ENCODE measurements around the gene SYCP1.

SYCP1 gene

DNA sequence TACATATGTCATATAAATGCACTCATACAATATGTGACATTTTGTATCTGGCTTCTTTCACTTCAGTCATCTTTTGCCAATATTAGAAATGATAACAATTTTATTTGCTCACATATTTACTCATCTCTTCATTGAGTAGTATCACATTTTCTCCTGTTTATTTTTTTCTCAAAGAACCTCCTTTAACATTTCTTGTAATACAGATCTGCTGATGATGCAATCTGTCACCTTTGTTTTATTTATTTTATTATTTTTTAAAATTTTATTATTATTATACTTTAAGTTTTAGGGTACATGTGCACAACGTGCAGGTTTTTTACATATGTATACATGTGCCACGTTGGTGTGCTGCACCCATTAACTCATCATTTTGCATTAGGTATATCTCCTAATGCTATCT is 159.1 kb downstream of the SYCP1 start:
- TF ChIP-seq, protein P1, sequence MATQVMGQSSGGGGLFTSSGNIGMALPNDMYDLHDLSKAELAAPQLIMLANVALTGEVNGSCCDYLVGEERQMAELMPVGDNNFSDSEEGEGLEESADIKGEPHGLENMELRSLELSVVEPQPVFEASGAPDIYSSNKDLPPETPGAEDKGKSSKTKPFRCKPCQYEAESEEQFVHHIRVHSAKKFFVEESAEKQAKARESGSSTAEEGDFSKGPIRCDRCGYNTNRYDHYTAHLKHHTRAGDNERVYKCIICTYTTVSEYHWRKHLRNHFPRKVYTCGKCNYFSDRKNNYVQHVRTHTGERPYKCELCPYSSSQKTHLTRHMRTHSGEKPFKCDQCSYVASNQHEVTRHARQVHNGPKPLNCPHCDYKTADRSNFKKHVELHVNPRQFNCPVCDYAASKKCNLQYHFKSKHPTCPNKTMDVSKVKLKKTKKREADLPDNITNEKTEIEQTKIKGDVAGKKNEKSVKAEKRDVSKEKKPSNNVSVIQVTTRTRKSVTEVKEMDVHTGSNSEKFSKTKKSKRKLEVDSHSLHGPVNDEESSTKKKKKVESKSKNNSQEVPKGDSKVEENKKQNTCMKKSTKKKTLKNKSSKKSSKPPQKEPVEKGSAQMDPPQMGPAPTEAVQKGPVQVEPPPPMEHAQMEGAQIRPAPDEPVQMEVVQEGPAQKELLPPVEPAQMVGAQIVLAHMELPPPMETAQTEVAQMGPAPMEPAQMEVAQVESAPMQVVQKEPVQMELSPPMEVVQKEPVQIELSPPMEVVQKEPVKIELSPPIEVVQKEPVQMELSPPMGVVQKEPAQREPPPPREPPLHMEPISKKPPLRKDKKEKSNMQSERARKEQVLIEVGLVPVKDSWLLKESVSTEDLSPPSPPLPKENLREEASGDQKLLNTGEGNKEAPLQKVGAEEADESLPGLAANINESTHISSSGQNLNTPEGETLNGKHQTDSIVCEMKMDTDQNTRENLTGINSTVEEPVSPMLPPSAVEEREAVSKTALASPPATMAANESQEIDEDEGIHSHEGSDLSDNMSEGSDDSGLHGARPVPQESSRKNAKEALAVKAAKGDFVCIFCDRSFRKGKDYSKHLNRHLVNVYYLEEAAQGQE (IDR thresholded peaks at IDR 0.05; ENCODE audit: insufficient read depth in 1 of 2, low read depth in 2 of 2, low read length in 2 of 2) = no peak
- no peak for TF ChIP-seq TAF1 (IDR thresholded peaks at IDR 0.05; ENCODE audit: borderline replicate concordance, insufficient read depth, low read length)
- no peak for TF ChIP-seq FOXP2 (optimal IDR thresholded peaks at IDR 0.05; ENCODE audit: borderline replicate concordance, extremely low read depth, extremely low read length, insufficient read depth)
- no peak for TF ChIP-seq SIN3A (IDR thresholded peaks at IDR 0.05; ENCODE audit: borderline replicate concordance, insufficient read depth, low read length)
- no peak for TF ChIP-seq POLR2AphosphoS5 (IDR thresholded peaks at IDR 0.05; ENCODE audit: low read depth, low read length)

DNA sequence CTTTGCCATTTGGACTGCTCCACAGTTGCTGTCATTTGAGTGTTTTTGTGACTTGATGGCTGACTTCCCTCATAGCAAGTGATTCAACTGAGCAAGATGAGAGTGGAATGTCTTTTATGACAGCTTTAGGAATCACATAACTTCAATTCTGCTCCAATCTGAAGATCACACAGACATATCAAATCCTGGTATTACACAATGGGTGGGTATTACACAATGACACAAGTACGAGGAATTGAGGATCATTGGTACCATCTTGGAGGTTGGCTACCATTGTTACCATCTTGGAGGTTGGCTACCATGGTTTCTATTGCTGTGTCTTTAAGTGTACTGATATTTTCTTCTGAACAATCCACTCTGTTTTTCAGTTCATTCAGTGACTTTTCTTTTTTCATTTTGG is 166.5 kb downstream of the SYCP1 start:
- TF ChIP-seq, protein P1 (IDR thresholded peaks at IDR 0.05; ENCODE audit: insufficient read depth in 1 of 2, low read depth in 2 of 2, low read length in 2 of 2) = no peak
- TF ChIP-seq POLR2AphosphoS5 (IDR thresholded peaks at IDR 0.05; ENCODE audit: low read depth, low read length) = no peak
- no peak for TF ChIP-seq TAF1 (IDR thresholded peaks at IDR 0.05; ENCODE audit: borderline replicate concordance, insufficient read depth, low read length)
- TF ChIP-seq FOXP2 (optimal IDR thresholded peaks at IDR 0.05; ENCODE audit: borderline replicate concordance, extremely low read depth, extremely low read length, insufficient read depth) = no peak
- TF ChIP-seq SIN3A (IDR thresholded peaks at IDR 0.05; ENCODE audit: borderline replicate concordance, insufficient read depth, low read length) = no peak

DNA sequence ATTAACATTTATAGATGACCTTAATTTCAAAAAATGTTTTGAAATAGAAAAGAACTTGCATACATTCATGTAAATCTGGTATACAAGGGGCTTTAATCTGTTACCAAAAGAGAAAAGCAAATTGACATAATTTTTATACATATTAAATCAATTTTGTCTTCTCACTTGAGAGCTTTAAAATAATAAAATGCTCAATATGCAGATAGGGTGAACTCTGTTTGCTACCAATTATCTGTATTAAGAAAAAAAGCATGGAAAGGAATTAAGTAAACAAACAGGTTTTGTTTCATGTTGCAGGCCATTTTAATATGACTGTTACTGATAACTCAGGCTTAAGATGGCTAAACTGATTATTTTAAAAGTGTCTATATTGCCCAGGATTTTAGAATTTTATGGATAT is 168.9 kb downstream of the SYCP1 start:
- TF ChIP-seq FOXP2 (optimal IDR thresholded peaks at IDR 0.05; ENCODE audit: borderline replicate concordance, extremely low read depth, extremely low read length, insufficient read depth) (no peak), SIN3A (IDR thresholded peaks at IDR 0.05; ENCODE audit: borderline replicate concordance, insufficient read depth, low read length) (no peak), POLR2AphosphoS5 (IDR thresholded peaks at IDR 0.05; ENCODE audit: low read depth, low read length) (no peak), TAF1 (IDR thresholded peaks at IDR 0.05; ENCODE audit: borderline replicate concordance, insufficient read depth, low read length) (no peak)
- TF ChIP-seq, protein P1 (IDR thresholded peaks at IDR 0.05; ENCODE audit: insufficient read depth in 1 of 2, low read depth in 2 of 2, low read length in 2 of 2) = no peak

DNA sequence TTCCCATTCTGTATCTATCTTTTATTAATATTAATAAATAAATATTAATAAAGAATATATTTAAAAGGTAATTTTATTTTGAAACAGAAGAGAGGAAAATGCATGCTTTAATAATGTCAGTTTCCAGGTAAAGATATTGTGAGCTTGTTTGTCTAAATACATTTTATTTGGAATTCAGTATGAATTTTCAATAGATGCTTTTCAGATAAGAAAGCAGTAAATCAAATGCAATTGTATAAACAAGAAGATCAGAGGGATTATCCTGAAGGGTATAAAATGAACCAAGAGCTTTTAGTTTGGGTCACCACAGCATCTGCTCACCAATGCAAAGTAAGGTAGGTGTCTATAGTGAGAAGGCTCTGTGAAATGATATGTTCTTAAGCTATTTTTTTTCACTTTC is 174.9 kb downstream of the SYCP1 start, which contains the start of gene TSHB:
Gene TSHB, plus strand, starts transcription at position 301 of the 400 bp plus-strand sequence. CDS start 3,537 bp downstream, outside the sequence.
- TF ChIP-seq SIN3A (IDR thresholded peaks at IDR 0.05; ENCODE audit: borderline replicate concordance, insufficient read depth, low read length) (no peak), TAF1 (IDR thresholded peaks at IDR 0.05; ENCODE audit: borderline replicate concordance, insufficient read depth, low read length) (no peak), FOXP2 (optimal IDR thresholded peaks at IDR 0.05; ENCODE audit: borderline replicate concordance, extremely low read depth, extremely low read length, insufficient read depth) (no peak), POLR2AphosphoS5 (IDR thresholded peaks at IDR 0.05; ENCODE audit: low read depth, low read length) (no peak)
- TF ChIP-seq, protein P1 (IDR thresholded peaks at IDR 0.05; ENCODE audit: insufficient read depth in 1 of 2, low read depth in 2 of 2, low read length in 2 of 2) = no peak

DNA sequence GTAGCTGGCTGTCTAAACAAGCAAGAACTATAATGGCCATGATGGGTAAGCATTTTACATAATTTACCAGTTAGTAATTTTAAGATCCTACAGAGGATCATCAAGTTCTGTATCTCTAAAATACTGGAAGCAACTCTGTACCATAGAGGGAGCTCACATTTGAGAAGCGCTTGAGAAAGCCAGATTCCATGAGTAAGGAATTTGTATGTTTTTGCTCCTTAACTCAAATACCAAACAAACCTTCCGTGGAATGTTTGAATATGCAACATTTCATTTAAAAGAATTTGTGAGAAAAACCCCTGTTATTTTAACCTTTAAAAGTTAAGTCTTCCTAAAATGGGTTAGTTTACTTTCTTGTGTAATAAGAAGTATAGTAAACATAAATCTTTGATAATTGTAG is 176.9 kb downstream of the SYCP1 start:
- TF ChIP-seq SIN3A (IDR thresholded peaks at IDR 0.05; ENCODE audit: borderline replicate concordance, insufficient read depth, low read length) = no peak
- no peak for TF ChIP-seq POLR2AphosphoS5 (IDR thresholded peaks at IDR 0.05; ENCODE audit: low read depth, low read length)
- TF ChIP-seq TAF1 (IDR thresholded peaks at IDR 0.05; ENCODE audit: borderline replicate concordance, insufficient read depth, low read length) = no peak
- TF ChIP-seq, protein P1 (IDR thresholded peaks at IDR 0.05; ENCODE audit: insufficient read depth in 1 of 2, low read depth in 2 of 2, low read length in 2 of 2) = no peak
- TF ChIP-seq FOXP2 (optimal IDR thresholded peaks at IDR 0.05; ENCODE audit: borderline replicate concordance, extremely low read depth, extremely low read length, insufficient read depth) = no peak
